ENCODE data around the gene DOK7. TPM values are rescaled to one million over a fixed set of nuclear protein-coding genes. Genes with fewer than 3 reads are reported as not detected.

Gene DOK7
- total RNA-seq, 1 experiment from 2014 or later = 0.26 TPM

GRCh38 chr4:3485011-3485791 lies 22.1 kb downstream of the DOK7 start:
- H2BK15ac ChIP-seq (ENCODE audit: low read depth, low read length) = no peak overlapping the region
- no peak overlapping the region for H3T11ph ChIP-seq (ENCODE audit: low read length)
- peaks cover 91% of the 10 kb centered on the region for H3K27me3 Mint-ChIP-seq (ENCODE audit: low read depth)
- no peaks in the 10 kb centered on the region for H3K9me3 Mint-ChIP-seq
- H3K4me1 ChIP-seq (ENCODE audit: insufficient read depth, low read length) = peaks cover 4% of the 10 kb centered on the region; the same call in 1 of the 2 replicates
- H2BK120ac ChIP-seq (ENCODE audit: low read depth, low read length, poor library complexity, severe bottlenecking) = no peak overlapping the region
- no peak overlapping the region for H2BK5ac ChIP-seq (ENCODE audit: insufficient read length, low read length)
- no peak overlapping the region for H4K5ac ChIP-seq (ENCODE audit: insufficient read length, low read depth, low read length)
- no peak overlapping the region for H3K27ac Mint-ChIP-seq
- no CpG with 5 or more reads among the region's 36 CpGs for whole genome bisulfite sequencing (ENCODE audit: extremely low coverage, insufficient read length, low lambda C conversion rate)
- no peak overlapping the region; the same call in 1 of the 2 replicates for H3K14ac ChIP-seq (ENCODE audit: insufficient read depth, low read length)
- H3K79me2 ChIP-seq (ENCODE audit: insufficient read depth, low read length) = no peaks in the 10 kb centered on the region
- H3K18ac ChIP-seq (ENCODE audit: insufficient read length, low read depth, low read length) = no peak overlapping the region
- no peak overlapping the region for H3K4me2 ChIP-seq (ENCODE audit: insufficient read depth, insufficient read length, low read length)
- peaks cover 18% of the 10 kb centered on the region; the same call in 1 of the 2 replicates for H3K27me3 ChIP-seq (ENCODE audit: insufficient read depth, low read length)
- H3K23ac ChIP-seq (ENCODE audit: insufficient read length, low read depth, low read length) = no peak overlapping the region
- no peaks in the 10 kb centered on the region for H4K20me1 ChIP-seq (ENCODE audit: control insufficient read depth, insufficient read depth, insufficient read length)
- no peak overlapping the region for H2BK12ac ChIP-seq (ENCODE audit: insufficient read length, low read depth, low read length)
- H3K36me3 Mint-ChIP-seq (ENCODE audit: insufficient read depth in 1 of 3, low read depth in 3 of 3) = no peaks in the 10 kb centered on the region
- no peak overlapping the region for H3K9ac ChIP-seq (ENCODE audit: extremely low read depth, insufficient read length, low read length)
- no peaks in the 10 kb centered on the region for H3K9me3 ChIP-seq (ENCODE audit: control insufficient read depth, low read depth, low read length)
- no peak overlapping the region for H2BK20ac ChIP-seq (ENCODE audit: low read depth, low read length, poor library complexity, severe bottlenecking)
- H4K8ac ChIP-seq (replicated peaks; ENCODE audit: insufficient read length, low read depth, low read length) = no peak overlapping the region
- H3K56ac ChIP-seq (ENCODE audit: insufficient read length, low read depth, low read length) = no peak overlapping the region
- no peak overlapping the region for H4K91ac ChIP-seq (ENCODE audit: insufficient read length, low read depth, low read length)
- no peaks in the 10 kb centered on the region for H3K79me1 ChIP-seq (ENCODE audit: insufficient read depth, low read depth, low read length, poor library complexity, severe bottlenecking)
- no peak overlapping the region for H2AK5ac ChIP-seq (ENCODE audit: insufficient read length, low read length)
- TF ChIP-seq, protein P1, sequence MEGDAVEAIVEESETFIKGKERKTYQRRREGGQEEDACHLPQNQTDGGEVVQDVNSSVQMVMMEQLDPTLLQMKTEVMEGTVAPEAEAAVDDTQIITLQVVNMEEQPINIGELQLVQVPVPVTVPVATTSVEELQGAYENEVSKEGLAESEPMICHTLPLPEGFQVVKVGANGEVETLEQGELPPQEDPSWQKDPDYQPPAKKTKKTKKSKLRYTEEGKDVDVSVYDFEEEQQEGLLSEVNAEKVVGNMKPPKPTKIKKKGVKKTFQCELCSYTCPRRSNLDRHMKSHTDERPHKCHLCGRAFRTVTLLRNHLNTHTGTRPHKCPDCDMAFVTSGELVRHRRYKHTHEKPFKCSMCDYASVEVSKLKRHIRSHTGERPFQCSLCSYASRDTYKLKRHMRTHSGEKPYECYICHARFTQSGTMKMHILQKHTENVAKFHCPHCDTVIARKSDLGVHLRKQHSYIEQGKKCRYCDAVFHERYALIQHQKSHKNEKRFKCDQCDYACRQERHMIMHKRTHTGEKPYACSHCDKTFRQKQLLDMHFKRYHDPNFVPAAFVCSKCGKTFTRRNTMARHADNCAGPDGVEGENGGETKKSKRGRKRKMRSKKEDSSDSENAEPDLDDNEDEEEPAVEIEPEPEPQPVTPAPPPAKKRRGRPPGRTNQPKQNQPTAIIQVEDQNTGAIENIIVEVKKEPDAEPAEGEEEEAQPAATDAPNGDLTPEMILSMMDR (conservative IDR thresholded peaks at IDR 0.05) = no peak
- H3K23me2 ChIP-seq (ENCODE audit: insufficient read length, low read depth, low read length, poor library complexity, severe bottlenecking) = peaks cover 4% of the 10 kb centered on the region
- no peak overlapping the region for H2AFZ ChIP-seq (ENCODE audit: low read length)
- H3K27ac ChIP-seq (ENCODE audit: insufficient read length, low read depth, low read length) = no peak overlapping the region
- H3K4me3 Mint-ChIP-seq = no peak overlapping the region
- no peak for DNase-seq
- H3K4me1 Mint-ChIP-seq = peaks cover 23 to 50% of the 10 kb centered on the region in 2 experiments
- H3K4ac ChIP-seq (ENCODE audit: low read depth, low read length) = no peak overlapping the region

All from H9 (cell line).